Fibroblast of mammary gland (primary cell): ENCODE results near the gene MLLT10.

Experiments used
- DNase-seq: peaks from one replicate; pipeline ENCODE4 v3.0.0-alpha.2; 2010; ENCODE audit warnings: low read depth
- H3K4me3 ChIP-seq: 2 replicates; pipeline ENCODE4 v1.5.1; 2011; ENCODE audit warnings: low read depth, mild to moderate bottlenecking, low read length, moderate library complexity; ENCODE audit not compliant: control insufficient read depth
- TF ChIP-seq, protein P1 (sequence below): conservative IDR thresholded peaks from 2 replicates; pipeline ENCODE4 v1.5.1; 2011; ENCODE audit warnings: low read depth, low read length, inconsistent platforms; ENCODE audit not compliant: control insufficient read depth, insufficient read depth

The MLLT10 gene

DNA sequence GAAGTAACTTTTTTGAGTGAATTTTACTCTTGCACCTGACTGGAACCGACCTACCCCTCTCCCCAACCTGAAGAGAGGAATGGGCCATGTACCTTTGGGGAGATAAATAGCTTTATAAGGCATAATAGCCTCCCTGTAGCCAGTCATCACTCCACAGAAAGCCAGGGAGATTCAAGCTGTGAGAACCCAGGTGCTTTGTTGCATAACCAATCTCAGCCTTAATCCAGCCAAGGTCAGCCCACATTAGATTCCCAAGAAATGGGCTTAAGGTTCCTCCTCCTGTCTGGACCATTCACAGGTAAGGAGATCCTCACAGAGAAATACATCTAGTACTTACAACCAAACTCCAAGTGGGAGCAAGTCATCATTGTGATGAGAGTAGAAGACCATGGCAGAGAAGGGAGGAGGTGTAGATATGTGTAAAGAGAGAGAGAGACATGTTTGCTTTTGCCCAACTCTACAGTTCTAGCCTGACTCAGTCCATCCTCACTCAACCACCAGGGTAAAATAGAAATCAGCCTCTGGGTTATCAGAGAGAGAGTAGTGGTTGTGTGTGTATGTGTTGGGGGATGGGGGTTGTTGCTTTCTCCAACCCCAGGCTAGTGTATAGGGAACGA lies 32.2 kb upstream of the MLLT10 start:
- no peak for DNase-seq
- TF ChIP-seq, protein P1, sequence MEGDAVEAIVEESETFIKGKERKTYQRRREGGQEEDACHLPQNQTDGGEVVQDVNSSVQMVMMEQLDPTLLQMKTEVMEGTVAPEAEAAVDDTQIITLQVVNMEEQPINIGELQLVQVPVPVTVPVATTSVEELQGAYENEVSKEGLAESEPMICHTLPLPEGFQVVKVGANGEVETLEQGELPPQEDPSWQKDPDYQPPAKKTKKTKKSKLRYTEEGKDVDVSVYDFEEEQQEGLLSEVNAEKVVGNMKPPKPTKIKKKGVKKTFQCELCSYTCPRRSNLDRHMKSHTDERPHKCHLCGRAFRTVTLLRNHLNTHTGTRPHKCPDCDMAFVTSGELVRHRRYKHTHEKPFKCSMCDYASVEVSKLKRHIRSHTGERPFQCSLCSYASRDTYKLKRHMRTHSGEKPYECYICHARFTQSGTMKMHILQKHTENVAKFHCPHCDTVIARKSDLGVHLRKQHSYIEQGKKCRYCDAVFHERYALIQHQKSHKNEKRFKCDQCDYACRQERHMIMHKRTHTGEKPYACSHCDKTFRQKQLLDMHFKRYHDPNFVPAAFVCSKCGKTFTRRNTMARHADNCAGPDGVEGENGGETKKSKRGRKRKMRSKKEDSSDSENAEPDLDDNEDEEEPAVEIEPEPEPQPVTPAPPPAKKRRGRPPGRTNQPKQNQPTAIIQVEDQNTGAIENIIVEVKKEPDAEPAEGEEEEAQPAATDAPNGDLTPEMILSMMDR: no peak
- no peak overlapping the region for H3K4me3 ChIP-seq

DNA sequence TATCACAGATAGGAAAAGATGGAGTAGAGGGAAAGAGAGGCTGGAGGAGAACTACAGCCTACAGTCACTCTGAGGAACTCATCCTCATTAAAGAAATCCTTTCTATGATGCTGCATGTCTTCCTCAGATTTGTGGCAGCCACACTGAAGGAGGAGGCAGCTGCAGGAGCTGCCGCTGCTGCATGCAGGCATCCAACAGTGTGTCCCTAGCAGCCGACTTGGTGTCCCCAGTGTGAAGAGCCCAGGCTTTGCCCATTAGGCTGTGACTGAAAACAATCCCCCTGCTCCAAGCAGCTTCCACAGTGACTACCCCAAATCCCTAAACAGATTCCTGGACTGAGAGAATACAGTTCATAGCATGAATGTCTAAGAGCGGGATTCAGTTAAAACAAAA lies 31.7 kb upstream of the MLLT10 start:
- TF ChIP-seq, protein P1: no peak
- no peak overlapping the region for H3K4me3 ChIP-seq
- no peak for DNase-seq

DNA sequence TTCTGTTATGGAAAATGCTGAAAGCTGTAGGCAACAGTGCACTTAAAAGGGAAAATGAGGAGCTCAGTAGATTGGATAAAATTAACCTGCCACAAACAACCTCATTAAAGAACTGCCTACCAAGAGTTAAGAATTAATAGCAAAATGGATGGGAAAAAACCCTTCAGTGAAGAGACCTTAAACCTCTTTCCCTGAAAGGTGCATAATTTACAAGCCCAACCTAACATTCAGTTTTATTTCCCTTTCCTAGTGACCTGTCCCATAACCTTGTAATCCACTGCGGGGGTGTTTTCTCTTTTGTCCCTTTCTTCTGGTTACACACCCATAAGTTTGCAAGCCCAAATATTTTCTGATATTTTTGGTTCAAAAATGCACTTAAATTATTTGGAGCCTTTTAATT lies 30.5 kb upstream of the MLLT10 start:
- DNase-seq: no peak
- H3K4me3 ChIP-seq: no peak overlapping the region
- TF ChIP-seq, protein P1: no peak

DNA sequence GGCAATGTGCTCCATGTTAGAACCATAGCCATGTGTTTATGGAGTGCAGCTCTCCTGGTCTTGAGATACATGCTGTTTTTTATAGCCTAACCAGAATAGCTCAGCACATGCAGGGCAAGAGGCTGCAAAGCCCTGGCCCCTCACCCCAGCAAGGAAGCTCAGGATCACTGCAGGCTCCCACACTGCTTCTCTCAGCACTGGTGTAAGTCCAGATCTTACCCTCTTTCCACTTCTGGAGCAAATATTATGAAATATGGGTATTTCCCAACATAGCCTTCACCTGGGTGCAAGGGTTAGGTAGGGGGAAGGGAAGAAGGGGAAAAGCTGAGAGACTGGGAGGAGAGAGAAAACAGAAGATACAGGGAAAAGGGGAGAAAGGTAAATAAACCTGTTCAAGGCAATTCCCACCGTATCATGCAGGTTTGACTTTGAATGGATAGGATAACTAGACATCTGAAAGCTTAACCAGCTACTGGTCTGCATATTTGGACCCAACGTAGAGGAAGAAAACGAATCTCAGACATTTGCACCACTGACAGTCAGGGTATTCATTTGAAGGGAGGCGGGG lies 28.2 kb upstream of the MLLT10 start:
- TF ChIP-seq, protein P1: no peak
- H3K4me3 ChIP-seq: no peak overlapping the region
- DNase-seq: no peak

DNA sequence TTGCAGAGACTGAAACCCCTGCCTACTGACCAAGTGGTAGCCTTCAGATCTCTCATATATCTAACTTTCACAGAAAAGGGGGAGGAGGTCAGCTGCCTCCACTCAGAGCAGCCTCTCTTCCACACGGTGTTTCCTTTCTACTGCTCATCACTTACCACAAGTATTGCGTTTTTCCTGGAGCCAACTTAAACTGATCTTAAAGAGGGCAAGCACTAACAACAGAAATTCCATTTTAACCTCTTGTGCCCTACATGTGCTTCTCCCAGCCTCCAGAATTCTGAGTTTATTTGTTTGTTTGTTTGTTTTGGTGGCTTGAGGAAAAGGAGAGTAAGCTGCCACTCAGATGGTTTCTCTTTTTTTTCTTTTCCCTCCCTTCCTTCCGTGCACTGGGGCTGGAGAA lies 27.7 kb upstream of the MLLT10 start:
- TF ChIP-seq, protein P1: no peak
- no peak for DNase-seq
- H3K4me3 ChIP-seq: no peak overlapping the region

DNA sequence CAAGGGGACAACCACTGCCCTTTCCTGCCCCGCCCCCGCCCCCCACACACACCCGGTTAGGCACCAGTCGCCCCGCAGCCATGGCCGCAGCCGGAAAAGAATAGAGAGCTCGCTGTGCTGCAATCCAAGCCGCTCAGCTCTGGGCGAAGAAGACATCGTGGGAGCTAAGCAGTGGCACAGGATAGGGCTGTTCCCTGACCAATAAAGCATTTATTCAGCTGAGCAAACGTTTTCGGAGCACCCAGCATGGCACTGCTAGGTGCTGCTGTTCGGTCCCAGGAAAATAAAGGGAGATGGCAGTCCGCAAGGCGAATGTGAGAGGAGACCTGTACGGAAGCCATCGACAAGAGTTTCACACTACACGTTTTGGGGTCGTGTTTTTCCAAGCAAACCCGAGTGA lies 26.9 kb upstream of the MLLT10 start:
- H3K4me3 ChIP-seq: no peak overlapping the region
- no peak for DNase-seq
- TF ChIP-seq, protein P1: no peak
